Fibroblast of skin of right biceps (primary cell): ENCODE data around the gene SIVA1.

Experiments used
- DNase-seq: peaks from one replicate; pipeline ENCODE4 v3.0.0-alpha.2; 2013

Gene SIVA1

DNA sequence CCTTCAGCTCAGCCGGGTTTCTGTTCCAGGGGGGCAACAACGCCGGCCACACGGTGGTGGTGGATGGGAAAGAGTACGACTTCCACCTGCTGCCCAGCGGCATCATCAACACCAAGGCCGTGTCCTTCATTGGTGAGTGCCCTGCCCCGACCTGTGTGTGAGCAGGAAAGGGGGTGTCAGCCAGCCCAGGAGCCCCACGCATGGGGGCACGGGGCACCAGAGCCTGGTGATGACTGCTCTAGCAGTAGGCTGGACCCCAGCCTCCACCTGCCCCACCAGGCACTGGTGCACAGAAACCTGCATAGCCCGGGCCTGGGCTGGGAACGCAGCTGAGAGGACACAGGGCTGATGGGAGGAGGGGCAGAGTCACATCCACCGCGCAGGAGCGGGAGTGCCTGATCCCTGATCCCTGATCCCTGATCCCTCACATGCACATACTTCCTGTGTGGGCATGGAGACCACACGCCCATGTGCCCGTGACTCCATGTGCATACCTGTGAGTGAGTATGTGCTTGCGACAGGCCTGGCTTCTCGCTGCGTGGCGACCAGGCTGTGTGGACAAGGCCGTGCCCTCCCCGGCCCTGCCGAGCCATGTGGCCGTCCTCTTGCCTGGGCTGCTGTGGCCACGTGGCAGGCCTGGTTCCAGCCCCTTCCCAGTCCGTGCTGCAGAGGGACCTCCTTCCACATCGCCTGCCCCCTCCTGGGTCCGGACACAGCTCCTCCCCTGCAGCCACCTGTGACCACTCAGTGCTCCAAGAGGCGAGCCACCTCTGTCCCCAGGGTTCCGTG lies 17.8 kb upstream of the SIVA1 start:
- no peak for DNase-seq

- DNase-seq = no peak
Measured at GRCh38 chr14:104735830-104736642, 16.9 kb upstream of the SIVA1 start.

DNA sequence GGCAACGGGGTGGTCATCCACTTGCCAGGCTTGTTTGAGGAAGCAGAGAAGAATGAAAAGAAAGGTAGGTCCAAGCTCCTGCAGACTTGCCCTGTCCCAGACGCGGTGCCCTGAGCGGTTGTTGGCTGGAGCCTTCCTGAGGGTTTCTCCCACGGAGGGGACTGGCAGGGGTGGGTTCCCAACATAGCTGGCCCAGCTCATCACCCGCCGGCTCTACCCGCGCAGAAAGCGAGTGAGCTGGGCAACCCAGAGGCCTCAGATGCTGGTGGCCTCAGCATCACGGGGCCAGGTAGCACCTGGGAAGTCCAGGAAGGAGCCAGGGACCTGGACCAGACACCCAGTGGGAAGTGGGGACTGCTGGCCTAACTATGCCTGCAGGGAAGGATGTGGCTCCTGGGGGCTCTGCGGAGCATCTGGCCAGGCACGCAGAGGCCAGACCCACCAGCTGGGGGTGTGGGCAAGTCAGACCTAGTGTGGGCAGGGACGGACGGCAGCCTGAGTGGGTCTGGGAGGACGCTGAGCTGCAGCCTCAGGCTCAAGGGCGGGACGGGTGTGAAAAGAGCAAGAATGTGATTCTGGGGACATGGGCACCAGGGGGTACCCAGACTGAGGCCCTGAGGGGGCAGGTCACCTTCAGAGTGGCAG lies 14.4 kb upstream of the SIVA1 start:
- DNase-seq = no peak

- DNase-seq = no peak
Measured at GRCh38 chr14:104739026-104739425, 13.9 kb upstream of the SIVA1 start.

- no peak for DNase-seq
Measured at GRCh38 chr14:104739546-104740516, 13.1 kb upstream of the SIVA1 start.

DNA sequence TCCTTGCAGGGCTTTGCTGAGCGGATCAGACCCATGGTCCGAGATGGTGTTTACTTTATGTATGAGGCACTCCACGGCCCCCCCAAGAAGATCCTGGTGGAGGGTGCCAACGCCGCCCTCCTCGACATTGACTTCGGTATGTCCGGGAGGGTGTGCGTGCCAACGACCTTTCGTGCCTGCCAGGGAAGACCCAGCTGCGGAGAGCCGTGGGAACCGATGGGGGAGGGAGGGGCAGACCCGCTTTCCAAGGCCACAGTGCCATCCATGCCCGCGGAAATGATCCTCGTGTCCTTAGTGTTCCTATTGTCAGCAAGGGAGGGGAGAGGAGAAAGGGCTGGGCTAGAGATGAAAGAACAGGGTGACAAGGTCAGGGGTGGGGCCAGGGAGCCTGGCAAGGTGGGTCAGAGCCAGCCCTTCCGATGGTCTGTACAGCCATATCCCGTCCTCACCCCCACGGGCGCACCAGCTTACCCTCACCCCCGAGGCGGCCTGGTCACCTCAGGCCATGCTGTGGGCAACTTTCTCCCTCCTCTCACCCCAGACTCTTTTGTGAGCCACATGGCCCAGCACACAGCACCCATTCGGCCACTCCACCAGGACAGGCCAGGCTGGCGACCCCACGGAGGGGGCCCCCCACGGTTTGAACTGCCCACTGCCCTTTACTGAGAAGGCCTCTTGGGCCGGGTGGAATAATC lies 11.7 kb upstream of the SIVA1 start:
- no peak for DNase-seq

- DNase-seq = no peak
Measured at GRCh38 chr14:104741803-104742251, 11.1 kb upstream of the SIVA1 start.

DNA sequence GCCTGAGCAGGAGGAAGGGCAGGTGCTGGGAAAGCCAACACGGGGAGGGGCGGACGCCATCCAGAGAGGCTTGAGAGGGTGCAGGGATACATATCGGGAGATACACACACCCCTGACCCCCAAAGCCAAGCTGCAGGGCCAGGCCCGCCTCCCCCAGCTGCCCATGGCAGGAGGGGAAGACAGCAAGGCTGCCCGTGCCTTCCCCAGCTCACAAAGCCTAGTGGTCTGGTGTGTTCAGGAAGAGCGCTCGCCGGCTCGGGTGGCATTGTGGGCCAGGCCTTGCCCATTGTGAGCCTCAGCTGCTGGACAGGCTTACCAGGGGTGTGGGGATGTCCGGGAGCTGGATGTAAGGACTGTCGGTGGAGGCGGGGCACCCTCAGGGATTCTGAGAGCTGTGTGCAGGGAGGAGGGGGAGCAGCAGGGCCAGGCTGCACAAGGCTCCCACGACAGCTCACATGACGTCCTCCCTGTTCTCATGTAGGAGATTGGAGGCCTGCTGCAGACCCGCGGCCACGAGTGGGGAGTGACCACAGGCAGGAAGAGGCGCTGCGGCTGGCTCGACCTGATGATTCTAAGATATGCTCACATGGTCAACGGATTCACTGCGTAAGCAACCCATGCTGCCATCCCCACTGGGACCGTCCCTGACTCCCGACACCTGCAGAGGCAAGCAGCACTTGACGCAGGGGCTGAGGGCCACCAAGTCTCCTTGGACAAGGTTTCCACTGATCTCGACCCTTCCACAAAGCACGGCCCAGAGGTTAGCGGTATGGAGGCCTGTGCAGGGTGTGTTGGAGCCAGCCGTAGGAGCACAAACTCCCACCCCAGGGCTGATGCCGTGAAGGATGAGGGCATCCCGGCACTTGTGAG lies 10.1 kb upstream of the SIVA1 start:
- DNase-seq = no peak

DNA sequence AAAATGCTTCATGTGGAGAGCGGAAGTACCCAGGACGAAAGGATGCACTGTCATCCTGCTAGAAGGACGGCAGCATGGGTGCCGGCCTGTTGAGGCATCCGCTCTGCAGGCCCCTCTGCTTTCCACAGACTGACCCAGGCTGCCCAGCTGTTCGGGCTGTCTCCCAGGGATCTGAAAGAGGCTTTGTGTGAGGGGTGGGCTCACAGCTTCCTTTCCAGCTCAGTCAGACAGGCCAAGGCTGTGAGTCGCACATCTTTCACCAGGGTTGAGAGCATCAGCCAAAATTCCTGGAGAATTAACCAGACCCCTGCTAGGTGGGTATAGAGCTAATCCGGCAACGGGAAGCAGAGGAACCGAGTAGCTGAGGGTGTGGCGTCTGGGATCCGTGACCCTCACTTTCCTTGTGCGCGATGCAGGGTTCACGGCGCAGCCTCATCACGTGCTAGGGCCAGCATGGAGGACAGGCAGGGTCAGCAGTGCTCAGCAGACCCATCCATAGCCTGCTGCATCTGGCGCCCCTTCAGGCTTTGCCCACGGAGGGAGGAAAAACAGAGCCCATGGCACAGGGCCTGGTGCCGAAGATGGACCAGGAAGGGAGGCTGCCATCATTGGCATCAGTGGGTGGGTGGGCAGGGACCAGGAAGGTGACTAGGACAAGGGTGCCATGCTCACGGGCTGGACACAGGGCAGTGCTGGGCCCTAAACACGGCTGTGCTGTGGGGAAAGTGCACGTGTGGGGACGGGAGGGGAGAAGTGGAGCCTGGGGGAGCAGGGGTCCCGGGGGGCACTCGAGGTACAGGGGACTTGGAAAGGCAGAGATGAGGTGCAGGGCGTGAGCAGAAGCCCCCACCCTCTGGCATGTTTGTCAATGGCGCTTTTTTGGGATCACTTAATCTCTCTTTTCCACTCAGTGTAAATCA lies 9.2 kb upstream of the SIVA1 start:
- DNase-seq = peak; percentile 81

GRCh38 chr14:104744484-104744883 lies 8.5 kb upstream of the SIVA1 start:
- DNase-seq = no peak

DNA sequence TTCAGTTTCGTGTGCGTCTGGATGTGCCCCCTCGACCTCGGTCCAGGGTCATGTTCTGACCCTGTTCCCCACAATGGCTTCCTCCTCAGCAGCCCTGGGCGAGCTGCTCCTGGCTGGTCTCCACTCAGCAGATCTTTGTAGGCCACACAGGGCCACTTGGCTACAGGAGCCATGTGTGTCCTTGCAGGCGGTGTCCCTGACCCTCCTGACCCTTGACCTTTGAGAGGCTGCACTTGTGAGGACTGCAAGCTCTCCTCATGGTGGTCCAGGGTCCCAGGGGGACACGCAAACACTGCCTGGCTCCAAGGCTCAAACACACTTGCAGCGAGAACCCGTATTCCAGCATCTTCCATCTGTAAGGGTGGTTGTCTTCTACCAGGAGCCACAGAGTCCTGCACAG lies 7.5 kb upstream of the SIVA1 start:
- no peak for DNase-seq

- DNase-seq = no peak
Measured at GRCh38 chr14:104746071-104746545, 6.8 kb upstream of the SIVA1 start.

GRCh38 chr14:104746934-104747481 lies 5.9 kb upstream of the SIVA1 start:
- no peak for DNase-seq

DNA sequence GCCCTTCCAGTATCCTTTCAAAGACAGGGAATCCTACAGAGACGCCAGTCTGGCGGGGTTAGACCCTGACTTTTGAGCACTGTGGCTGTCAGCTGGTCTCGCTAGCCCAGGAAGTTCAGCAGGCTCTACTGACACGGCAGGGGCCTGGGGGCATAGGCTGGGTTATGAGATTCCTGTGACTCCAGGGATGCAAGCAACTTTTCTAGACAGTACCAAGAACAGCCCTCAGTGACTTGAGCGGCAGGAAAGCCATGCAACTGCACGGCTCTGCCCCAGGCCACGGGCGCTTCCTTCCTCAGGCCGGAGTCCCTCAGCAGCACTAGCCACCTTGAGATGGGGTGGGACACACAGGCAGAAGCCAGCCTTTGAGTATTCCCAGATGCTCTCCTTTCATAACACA lies 5.1 kb upstream of the SIVA1 start:
- DNase-seq = no peak

DNA sequence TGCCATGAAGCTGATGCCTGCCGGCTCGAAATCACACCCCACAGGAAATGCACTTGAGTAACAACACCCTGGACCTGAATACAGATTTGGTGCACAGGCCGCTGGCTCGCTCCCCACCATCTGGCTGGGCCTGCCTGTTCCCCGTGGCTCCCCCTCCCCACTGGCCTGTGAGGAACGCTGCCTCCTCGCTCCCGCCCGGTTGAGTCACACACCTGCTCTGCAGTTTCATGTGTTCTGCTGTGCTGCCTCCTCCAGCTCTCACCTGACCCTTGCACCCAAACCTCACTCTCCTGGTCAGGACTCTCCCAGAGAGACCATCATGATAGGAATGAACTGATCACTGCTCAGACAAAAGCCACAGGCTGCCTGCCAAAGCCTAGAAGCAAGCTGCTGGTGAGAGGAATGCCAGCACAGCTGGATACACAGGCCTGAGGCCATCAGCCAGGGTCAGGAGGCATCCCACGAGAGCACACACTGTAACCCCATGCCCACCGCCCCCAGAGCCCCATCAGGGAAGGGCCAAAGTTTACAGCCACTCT lies 3.8 kb upstream of the SIVA1 start:
- no peak for DNase-seq

- DNase-seq = no peak
Measured at GRCh38 chr14:104750056-104750752, 2.7 kb upstream of the SIVA1 start.

GRCh38 chr14:104750753-104751057 lies 2.2 kb upstream of the SIVA1 start:
- peak; percentile 15 for DNase-seq
